Duodenal mucosa (tissue), 2 donors: ENCODE results near the gene TMEM244.

Source experiments
- H3K27ac ChIP-seq: one replicate; pipeline ENCODE4 v1.7.0; 2013; ENCODE audit warnings: low read depth, low read length
- H3K27me3 ChIP-seq, 2 donors: one replicate each; pipeline ENCODE4 v1.7.0; 2013; ENCODE audit warnings: low read length in 2 of 2, control low read depth in 1 of 2; ENCODE audit not compliant: insufficient read depth in 2 of 2, control insufficient read depth in 1 of 2
- H3K36me3 ChIP-seq, 2 donors: one replicate each; pipeline ENCODE4 v1.7.0; 2013; ENCODE audit warnings: low read length in 2 of 2, control low read depth in 1 of 2; ENCODE audit not compliant: insufficient read depth in 2 of 2, control insufficient read depth in 1 of 2
- H3K4me1 ChIP-seq, 2 donors: one replicate each; pipeline ENCODE4 v1.7.0; 2013; ENCODE audit warnings: low read length in 2 of 2, control low read depth in 1 of 2; ENCODE audit not compliant: insufficient read depth in 2 of 2, control insufficient read depth in 1 of 2
- H3K4me3 ChIP-seq, 2 donors: one replicate each; pipeline ENCODE4 v1.7.0; 2013; ENCODE audit warnings: low read length in 2 of 2, low read depth in 1 of 2
- H3K9ac ChIP-seq, 2 donors: one replicate each; pipeline ENCODE4 v1.7.0; 2013; ENCODE audit warnings: low read length in 2 of 2, low read depth in 1 of 2
- H3K9me3 ChIP-seq, 2 donors: one replicate each; pipeline ENCODE4 v1.7.0; 2013; ENCODE audit warnings: low read length in 2 of 2, control low read depth in 1 of 2; ENCODE audit not compliant: control insufficient read depth in 1 of 2

TMEM244 gene

DNA sequence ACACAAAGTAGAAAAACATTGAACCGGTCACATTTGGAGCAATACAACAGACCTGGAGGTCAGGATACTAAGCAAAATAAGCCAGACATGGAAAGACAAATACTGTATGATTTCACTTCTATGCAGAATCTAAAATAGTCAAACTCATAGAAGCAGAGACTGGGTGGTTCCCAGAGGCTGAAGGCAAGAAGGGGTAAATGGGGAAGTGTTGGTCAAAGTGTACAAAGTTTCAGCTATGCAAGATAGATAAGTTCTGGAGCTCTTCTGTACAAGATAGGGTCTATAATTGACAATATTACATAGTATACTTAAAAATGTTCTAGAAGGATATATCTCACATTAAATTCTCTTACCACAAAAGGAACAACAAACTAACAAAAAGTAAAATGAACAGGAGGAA lies 70.3 kb downstream of the TMEM244 start:
- Histone ChIP-seq H3K36me3 (no peaks in the 10 kb centered on the region), H3K27ac (no peak overlapping the region), H3K4me3 (no peak overlapping the region), H3K9ac (no peak overlapping the region), H3K27me3 (no peaks in the 10 kb centered on the region), H3K9me3 (no peaks in the 10 kb centered on the region), H3K4me1 (peaks cover 8 to 13% of the 10 kb centered on the region in 2 donors)

DNA sequence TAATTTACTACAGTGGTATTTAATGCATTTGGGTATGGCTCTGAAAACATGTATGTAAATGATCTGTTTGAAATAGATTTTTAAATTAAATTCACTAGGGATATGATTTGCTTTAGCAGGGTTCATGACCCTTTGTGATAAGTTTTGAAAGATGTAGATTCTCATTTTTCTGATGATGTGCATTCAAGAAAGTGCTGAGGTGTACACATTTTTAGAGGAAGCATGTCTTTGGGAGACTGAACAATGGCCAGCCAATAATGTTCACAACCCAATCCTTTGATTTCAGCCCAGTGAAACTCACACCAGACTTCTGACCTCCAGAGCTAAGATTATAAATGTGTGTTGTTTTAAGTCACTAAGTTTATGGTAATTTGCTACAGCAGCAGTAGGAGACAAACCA lies 71.1 kb downstream of the TMEM244 start:
- Histone ChIP-seq H3K9me3 (no peaks in the 10 kb centered on the region), H3K4me1 (peaks cover 6 to 13% of the 10 kb centered on the region in 2 donors), H3K4me3 (no peak overlapping the region), H3K9ac (no peak overlapping the region), H3K27me3 (no peaks in the 10 kb centered on the region), H3K36me3 (no peaks in the 10 kb centered on the region), H3K27ac (no peak overlapping the region)

GRCh38 chr6:129787816-129788215 lies 73.3 kb downstream of the TMEM244 start:
- Histone ChIP-seq H3K4me3 (no peak overlapping the region), H3K36me3 (no peaks in the 10 kb centered on the region), H3K9me3 (no peaks in the 10 kb centered on the region), H3K4me1 (peaks cover 5 to 12% of the 10 kb centered on the region in 2 donors), H3K27me3 (no peaks in the 10 kb centered on the region), H3K27ac (no peak overlapping the region), H3K9ac (no peak overlapping the region)

DNA sequence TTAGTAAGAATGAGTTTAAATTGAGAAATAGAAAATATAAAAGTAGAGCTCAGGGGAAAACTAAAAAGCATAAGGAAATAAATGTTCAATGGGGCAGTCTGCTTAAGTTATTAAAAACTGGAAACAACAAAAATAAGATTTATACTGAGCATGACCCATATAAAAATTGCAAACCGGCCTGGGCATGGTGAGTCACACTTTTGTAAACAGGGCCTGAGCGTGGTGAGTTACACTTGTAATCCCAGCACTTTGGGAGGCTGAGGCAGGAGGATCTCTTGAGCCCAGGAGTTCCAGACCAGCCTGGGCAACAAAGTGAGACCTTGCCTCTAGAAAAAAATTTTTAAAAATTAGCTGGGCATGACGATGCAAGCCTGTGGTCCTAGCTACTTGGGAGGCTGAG lies 74.6 kb downstream of the TMEM244 start:
- H3K4me3 ChIP-seq = no peak overlapping the region
- peaks cover 0 to 4% of the 10 kb centered on the region in 2 donors for H3K4me1 ChIP-seq
- no peaks in the 10 kb centered on the region for H3K9me3 ChIP-seq
- H3K36me3 ChIP-seq = no peaks in the 10 kb centered on the region
- H3K9ac ChIP-seq = no peak overlapping the region
- H3K27ac ChIP-seq = no peak overlapping the region
- H3K27me3 ChIP-seq = no peaks in the 10 kb centered on the region

DNA sequence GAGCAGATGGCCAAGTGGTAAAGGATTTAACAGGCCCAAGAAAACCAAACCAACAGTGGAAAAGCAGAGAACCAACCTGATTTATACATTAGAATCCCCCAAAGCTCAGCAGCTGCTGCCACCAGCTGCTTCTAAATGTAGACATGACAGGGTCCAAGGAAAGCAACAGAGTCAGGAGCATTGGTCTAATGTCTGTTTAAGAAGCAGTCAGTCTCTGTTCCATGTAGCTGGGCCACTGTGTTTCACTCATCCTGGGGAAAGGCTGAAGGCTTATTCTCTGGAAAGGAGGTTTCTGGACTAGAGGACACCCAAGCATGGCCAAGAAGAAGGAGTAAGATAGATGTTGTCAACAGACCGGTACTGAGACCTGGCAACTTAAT lies 75.4 kb downstream of the TMEM244 start:
- H3K27me3 ChIP-seq = no peaks in the 10 kb centered on the region
- H3K36me3 ChIP-seq = no peaks in the 10 kb centered on the region
- H3K9me3 ChIP-seq = no peaks in the 10 kb centered on the region
- no peak overlapping the region for H3K27ac ChIP-seq
- H3K4me1 ChIP-seq = no peaks in the 10 kb centered on the region
- H3K9ac ChIP-seq = no peak overlapping the region
- H3K4me3 ChIP-seq = no peak overlapping the region

- H3K36me3 ChIP-seq = no peaks in the 10 kb centered on the region
- H3K27ac ChIP-seq = no peak overlapping the region
- no peaks in the 10 kb centered on the region for H3K9me3 ChIP-seq
These were observed 75.9 kb downstream of the TMEM244 start for GRCh38 chr6:129785047-129785755.

More at GRCh38 chr6:129785047-129785755, 75.9 kb downstream of the TMEM244 start:
- Histone ChIP-seq H3K4me1 (no peaks in the 10 kb centered on the region), H3K4me3 (no peak overlapping the region), H3K27me3 (no peaks in the 10 kb centered on the region), H3K9ac (no peak overlapping the region)
